ENCODE measurements around the gene BTBD8. TPM values are rescaled to one million over a fixed set of nuclear protein-coding genes. Genes with fewer than 3 reads are reported as not detected.

BTBD8 gene
- total RNA-seq, 2 donors from 2014 or later = 4.2 to 6.5 TPM

DNA sequence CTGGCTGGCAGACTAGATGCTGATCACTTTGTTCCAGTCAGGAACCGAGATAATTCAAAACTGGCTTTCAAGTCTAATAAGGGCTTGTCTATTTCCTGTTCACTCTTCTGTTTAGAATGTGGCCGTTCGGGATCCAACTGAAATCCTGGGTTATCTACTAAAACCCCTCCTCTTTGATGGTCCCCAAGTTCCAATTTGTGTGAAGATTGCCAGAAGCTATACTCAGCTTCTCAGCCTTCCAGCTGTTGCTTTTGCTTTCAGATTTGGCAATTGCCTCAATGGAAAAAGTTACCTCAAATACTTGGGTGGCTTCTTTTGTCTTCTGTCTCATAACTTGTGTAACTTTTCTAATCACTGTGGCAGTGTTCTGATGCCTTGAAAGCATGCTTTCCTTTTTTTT, 43.7 kb downstream of the BTBD8 start:
- no peak overlapping the region for H3K27ac ChIP-seq
- no peaks in the 10 kb centered on the region for H3K27me3 ChIP-seq
- no peaks in the 10 kb centered on the region for H3K9me3 ChIP-seq
- no peak overlapping the region for H3K4me3 ChIP-seq
- no peak for DNase-seq (ENCODE audit: low spot score)
- H3K4me1 ChIP-seq = no peaks in the 10 kb centered on the region
- H3K36me3 ChIP-seq = no peaks in the 10 kb centered on the region
- TF ChIP-seq, protein P1, sequence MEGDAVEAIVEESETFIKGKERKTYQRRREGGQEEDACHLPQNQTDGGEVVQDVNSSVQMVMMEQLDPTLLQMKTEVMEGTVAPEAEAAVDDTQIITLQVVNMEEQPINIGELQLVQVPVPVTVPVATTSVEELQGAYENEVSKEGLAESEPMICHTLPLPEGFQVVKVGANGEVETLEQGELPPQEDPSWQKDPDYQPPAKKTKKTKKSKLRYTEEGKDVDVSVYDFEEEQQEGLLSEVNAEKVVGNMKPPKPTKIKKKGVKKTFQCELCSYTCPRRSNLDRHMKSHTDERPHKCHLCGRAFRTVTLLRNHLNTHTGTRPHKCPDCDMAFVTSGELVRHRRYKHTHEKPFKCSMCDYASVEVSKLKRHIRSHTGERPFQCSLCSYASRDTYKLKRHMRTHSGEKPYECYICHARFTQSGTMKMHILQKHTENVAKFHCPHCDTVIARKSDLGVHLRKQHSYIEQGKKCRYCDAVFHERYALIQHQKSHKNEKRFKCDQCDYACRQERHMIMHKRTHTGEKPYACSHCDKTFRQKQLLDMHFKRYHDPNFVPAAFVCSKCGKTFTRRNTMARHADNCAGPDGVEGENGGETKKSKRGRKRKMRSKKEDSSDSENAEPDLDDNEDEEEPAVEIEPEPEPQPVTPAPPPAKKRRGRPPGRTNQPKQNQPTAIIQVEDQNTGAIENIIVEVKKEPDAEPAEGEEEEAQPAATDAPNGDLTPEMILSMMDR (IDR thresholded peaks at IDR 0.05) = no peak

DNA sequence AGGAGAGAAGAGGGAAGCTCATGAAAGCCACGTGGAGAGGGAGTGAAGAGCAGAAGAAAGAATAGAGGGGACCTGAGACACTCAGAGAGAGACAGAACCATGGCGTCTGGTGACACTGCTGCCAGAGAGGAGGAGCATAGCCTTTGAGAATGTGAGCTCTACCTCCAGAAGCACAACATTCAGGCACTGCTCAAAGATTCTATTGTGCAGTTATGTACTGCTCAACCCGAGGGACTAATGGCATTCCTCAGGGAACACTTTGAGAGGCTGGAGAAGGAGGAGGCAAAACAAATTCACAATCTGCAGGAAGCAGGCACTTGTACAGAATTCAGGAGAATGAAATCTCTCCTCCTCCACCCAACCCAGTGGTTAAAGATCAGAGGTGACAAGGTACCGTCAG, 45.1 kb downstream of the BTBD8 start:
- H3K4me1 ChIP-seq = no peaks in the 10 kb centered on the region
- no peak for DNase-seq (ENCODE audit: low spot score)
- TF ChIP-seq, protein P1 (IDR thresholded peaks at IDR 0.05) = no peak
- no peaks in the 10 kb centered on the region for H3K27me3 ChIP-seq
- peaks cover 8% of the 10 kb centered on the region for H3K36me3 ChIP-seq
- no peak overlapping the region for H3K27ac ChIP-seq
- no peaks in the 10 kb centered on the region for H3K9me3 ChIP-seq
- no peak overlapping the region for H3K4me3 ChIP-seq

DNA sequence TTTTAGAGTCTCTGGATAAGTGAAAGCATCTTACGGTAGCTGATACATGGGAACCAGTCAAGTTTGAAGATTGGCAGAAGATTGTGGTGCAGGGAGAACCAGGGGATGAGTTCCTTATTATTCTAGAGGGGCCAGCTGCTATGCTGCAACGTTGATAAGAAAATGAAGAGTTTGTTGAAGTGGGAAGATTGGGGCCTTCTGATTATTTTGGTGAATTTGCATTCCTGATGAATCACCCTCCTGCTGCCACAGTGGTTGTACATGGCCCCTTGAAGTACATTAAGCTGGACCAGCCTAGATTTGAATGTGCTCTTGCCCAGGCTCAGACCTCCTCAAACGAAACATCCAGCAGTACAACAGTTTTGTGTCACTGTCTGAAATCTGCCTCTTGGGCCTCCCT, 45.9 kb downstream of the BTBD8 start:
- no peak for DNase-seq (ENCODE audit: low spot score)
- TF ChIP-seq, protein P1 (IDR thresholded peaks at IDR 0.05) = no peak
- no peaks in the 10 kb centered on the region for H3K4me1 ChIP-seq
- H3K36me3 ChIP-seq = peaks cover 9% of the 10 kb centered on the region
- H3K4me3 ChIP-seq = no peak overlapping the region
- H3K27me3 ChIP-seq = no peaks in the 10 kb centered on the region
- H3K27ac ChIP-seq = no peak overlapping the region
- H3K9me3 ChIP-seq = no peaks in the 10 kb centered on the region

GRCh38 chr1:92134331-92134730, 54.2 kb downstream of the BTBD8 start:
- Histone ChIP-seq H3K4me1 (no peaks in the 10 kb centered on the region), H3K27ac (no peak overlapping the region), H3K27me3 (no peaks in the 10 kb centered on the region), H3K9me3 (no peaks in the 10 kb centered on the region), H3K4me3 (no peak overlapping the region), H3K36me3 (peaks cover 9% of the 10 kb centered on the region)
- DNase-seq (ENCODE audit: low spot score) = no peak
- TF ChIP-seq, protein P1 (IDR thresholded peaks at IDR 0.05) = no peak

DNA sequence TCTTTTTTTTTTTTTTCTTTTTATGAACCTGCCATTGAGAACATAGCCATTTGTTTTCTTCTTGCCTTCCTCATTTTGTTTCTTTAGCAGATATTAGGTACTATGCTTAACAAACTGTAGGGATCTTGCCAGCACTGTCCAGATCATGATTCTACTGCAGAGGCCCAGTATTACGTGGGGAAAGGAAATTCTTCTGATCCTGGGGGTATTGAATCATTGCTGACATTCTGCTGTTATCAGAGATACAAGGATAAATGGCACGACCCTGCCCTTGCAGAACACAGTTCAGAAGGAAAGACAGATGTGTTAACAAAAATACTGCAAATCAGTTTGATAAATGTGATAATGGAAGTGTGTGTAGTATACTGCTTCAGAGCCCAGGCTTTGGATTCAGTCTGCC, 56.2 kb downstream of the BTBD8 start:
- Histone ChIP-seq H3K27ac (no peak overlapping the region), H3K4me3 (no peak overlapping the region), H3K27me3 (no peaks in the 10 kb centered on the region), H3K9me3 (no peaks in the 10 kb centered on the region), H3K36me3 (no peaks in the 10 kb centered on the region), H3K4me1 (no peaks in the 10 kb centered on the region)
- DNase-seq (ENCODE audit: low spot score) = no peak
- TF ChIP-seq, protein P1 (IDR thresholded peaks at IDR 0.05) = no peak

DNA sequence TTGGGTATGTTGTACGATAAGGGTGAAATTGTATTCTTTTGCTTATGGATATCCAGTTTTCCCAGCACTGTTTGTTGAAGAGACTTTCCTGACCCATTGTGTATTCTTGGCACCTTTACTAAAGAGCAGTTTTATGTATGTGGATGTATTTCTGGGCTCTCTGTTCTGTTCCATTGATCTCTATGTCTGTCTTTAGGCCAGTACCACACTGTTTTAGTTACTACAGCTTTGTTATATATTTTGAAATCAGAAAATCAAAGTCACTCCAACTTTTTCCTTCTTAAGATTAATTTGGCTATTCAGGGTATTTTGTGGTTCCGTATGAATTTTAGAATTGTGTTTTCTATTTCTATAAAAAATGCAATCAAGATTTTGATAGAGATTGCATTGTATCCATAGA, 74.8 kb downstream of the BTBD8 start:
- H3K27ac ChIP-seq = no peak overlapping the region
- no peaks in the 10 kb centered on the region for H3K4me1 ChIP-seq
- DNase-seq (ENCODE audit: low spot score) = no peak
- H3K27me3 ChIP-seq = no peaks in the 10 kb centered on the region
- peaks cover 7% of the 10 kb centered on the region for H3K36me3 ChIP-seq
- peaks cover 0 to 39% of the 10 kb centered on the region in 2 donors for H3K9me3 ChIP-seq
- TF ChIP-seq, protein P1 (IDR thresholded peaks at IDR 0.05) = no peak
- no peak overlapping the region for H3K4me3 ChIP-seq
